GM11168 (cell line): ENCODE measurements around the gene ZC3H18.

Experiments used
- in situ Hi-C: fragments of 300-500 bp; cut with MboI; formaldehyde crosslinking; loops from one replicate; pipeline ENCODE4 v1.12.0; 2022; ENCODE audit warnings: low sequenced_read_pairs; ENCODE audit not compliant: unreplicated experiment

The ZC3H18 gene

GRCh38 chr16:88569985-88570690 is at the start of gene ZC3H18:
TSS of gene ZC3H18 (plus strand) at chr16:88570403. CDS start at chr16:88577124, 6,721 bp downstream.
- in situ Hi-C loops, result no loop called here

- in situ Hi-C loops, result loop anchor here (10.0 kb wide), 1 partner anchor 67 kb away; the partner anchor contains the start of gene ZFPM1
These were observed 48.5 kb upstream of the ZC3H18 start for GRCh38 chr16:88521674-88522073.

- in situ Hi-C loops, result loop anchor here (10.0 kb wide), 1 partner anchor 68 kb away; the partner anchor contains the start of gene ZFPM1
These were observed 47.8 kb upstream of the ZC3H18 start for GRCh38 chr16:88522276-88522949.

- in situ Hi-C loops, result loop anchor here (10.0 kb wide), 1 partner anchor 69 kb away; the partner anchor contains the start of gene ZFPM1
These were observed 46.7 kb upstream of the ZC3H18 start for GRCh38 chr16:88523309-88524161.

GRCh38 chr16:88524274-88524972 is 45.8 kb upstream of the ZC3H18 start:
- in situ Hi-C loops, result loop anchor here (10.0 kb wide), 1 partner anchor 70 kb away; the partner anchor contains the start of gene ZFPM1

DNA sequence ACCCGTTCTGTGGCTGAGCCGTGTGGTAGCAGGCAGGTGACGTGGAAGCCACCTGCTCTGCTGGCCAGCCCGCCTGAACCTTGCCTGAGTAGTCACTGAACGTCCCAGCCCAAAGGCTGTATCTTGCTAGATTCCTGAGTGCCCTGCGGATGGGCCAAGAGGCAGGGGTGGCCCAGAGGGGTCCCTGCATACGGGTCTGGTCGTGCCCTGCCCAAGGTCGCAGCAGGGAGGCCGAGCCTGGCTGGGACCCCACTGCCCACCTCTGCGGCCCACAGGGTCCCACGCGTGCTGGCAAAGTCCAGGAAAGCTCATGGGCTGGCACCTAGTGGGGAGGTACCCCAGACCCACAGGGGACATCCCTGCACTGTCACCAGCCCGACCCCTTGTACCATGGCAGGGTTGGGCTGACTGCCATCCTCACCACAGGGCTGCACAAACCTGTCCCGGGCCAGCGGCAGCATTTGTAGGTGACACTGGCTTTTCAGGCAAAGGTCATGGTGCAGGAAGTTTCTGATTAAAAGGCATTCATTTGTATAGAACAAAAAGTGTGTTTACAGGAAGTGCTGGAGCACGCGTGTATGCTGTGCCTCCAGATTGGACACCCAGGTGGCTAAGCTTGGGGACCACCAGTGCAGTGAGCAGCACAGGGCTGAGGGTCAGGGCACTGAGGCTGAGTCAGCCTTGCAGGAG is 45.1 kb upstream of the ZC3H18 start:
- in situ Hi-C loops, result loop anchor here (10.0 kb wide), 1 partner anchor 70 kb away; the partner anchor contains the start of gene ZFPM1

DNA sequence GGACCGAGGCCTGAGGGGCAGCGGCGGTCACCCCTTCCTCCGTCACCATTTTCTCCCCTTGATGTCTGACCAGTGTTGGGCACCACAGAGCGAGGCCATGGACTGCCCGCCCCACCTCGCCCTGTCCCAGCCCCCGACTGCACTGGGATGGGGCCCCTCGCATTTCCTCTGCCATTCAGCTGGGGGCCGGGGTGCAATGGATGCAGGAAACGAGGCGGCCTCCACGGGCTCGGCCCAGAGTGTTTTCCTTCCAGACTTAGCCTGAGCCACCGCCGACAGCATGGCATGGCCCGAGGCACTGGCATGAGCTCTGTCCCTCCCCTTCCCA is 44.6 kb upstream of the ZC3H18 start:
- in situ Hi-C loops, result loop anchor here (10.0 kb wide), 1 partner anchor 71 kb away; the partner anchor contains the start of gene ZFPM1

- in situ Hi-C loops, result loop anchor here (10.0 kb wide), 1 partner anchor 71 kb away; the partner anchor contains the start of gene ZFPM1
These were observed 43.9 kb upstream of the ZC3H18 start for GRCh38 chr16:88526008-88526905.

GRCh38 chr16:88526906-88527185 is 43.4 kb upstream of the ZC3H18 start:
- in situ Hi-C loops, result loop anchor here (10.0 kb wide), 1 partner anchor 72 kb away; the partner anchor contains the start of gene ZFPM1

DNA sequence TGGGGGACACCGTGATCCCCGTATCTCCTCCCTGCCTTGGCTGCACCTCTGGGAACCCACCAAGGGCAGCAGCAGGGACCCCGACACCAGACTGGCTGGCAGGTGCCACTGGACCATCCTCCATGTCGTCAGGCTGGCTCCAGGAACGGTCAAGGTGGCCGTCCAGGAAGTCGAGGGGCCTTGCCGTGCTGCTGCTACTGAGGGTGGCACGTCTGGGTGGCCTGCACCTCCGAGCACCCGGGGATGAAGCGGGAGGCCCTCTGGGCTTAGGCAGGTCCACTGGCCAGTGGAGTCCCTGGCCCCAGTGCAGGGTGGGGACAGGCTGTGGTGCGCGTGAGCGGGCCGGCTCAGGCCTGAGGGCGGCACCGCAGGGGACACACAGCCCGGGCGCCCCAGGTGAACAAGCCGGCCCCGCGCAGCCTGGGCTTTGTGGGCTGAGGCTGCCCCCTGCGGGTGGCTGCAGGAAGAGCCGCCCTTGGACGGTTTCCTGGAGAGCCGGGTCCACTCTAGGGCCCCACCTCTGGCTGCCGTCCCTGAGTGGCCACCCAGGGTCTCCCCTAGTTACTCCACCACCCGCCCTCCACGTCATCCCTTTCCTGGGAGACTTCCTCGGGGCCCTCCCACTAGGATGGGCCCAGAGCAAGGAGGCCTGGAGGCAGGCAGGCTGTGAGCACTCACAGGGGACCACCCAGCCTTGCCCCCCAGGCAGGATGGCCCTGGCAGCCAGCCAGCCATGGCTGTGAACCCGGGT is 42.8 kb upstream of the ZC3H18 start:
- in situ Hi-C loops, result loop anchor here (10.0 kb wide), 1 partner anchor 73 kb away; the partner anchor contains the start of gene ZFPM1

- in situ Hi-C loops, result loop anchor here (10.0 kb wide), 1 partner anchor 73 kb away; the partner anchor contains the start of gene ZFPM1
These were observed 42.1 kb upstream of the ZC3H18 start for GRCh38 chr16:88527937-88528743.

DNA sequence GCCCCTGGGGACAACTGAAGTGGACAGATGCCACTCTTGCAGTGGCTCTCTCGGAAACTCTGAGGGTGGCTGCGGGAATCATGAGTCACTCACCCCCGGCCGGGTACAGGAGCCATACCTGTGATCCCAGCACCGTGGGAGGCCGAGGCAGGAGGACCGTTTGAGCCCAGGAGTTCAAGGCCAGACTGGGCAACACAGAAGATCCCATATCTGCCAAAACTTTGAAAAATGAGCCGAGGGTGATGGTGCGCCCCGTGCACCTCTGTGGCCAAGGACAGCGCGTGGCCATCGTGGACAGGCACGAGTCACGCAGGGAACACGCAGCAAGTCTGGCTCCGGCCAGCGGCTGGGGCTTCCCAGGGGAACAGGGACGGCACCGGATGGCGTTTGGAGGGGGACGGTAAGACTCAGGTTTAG is 41.3 kb upstream of the ZC3H18 start:
- in situ Hi-C loops, result loop anchor here (10.0 kb wide), 1 partner anchor 74 kb away; the partner anchor contains the start of gene ZFPM1

DNA sequence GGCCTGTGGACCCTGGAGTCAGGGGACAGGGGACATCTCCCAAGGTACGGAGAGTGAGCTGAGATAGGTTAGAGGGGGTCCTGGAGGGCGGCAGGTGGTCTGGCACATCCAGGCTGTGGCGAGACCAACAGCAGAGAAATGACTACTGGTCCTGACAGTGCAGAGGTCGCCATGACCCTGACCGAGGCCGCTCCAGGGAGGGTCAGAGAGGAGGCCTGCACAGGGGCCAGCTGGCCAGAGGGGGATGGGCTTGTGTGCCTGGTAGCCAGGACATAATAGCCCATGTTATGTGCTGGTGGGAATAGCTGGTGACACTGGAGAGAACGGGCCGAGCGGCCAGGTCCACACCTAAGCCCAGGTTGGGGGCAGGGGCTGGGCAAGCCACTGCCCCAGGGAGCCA is 40.6 kb upstream of the ZC3H18 start:
- in situ Hi-C loops, result loop anchor here (10.0 kb wide), 1 partner anchor 75 kb away; the partner anchor contains the start of gene ZFPM1

DNA sequence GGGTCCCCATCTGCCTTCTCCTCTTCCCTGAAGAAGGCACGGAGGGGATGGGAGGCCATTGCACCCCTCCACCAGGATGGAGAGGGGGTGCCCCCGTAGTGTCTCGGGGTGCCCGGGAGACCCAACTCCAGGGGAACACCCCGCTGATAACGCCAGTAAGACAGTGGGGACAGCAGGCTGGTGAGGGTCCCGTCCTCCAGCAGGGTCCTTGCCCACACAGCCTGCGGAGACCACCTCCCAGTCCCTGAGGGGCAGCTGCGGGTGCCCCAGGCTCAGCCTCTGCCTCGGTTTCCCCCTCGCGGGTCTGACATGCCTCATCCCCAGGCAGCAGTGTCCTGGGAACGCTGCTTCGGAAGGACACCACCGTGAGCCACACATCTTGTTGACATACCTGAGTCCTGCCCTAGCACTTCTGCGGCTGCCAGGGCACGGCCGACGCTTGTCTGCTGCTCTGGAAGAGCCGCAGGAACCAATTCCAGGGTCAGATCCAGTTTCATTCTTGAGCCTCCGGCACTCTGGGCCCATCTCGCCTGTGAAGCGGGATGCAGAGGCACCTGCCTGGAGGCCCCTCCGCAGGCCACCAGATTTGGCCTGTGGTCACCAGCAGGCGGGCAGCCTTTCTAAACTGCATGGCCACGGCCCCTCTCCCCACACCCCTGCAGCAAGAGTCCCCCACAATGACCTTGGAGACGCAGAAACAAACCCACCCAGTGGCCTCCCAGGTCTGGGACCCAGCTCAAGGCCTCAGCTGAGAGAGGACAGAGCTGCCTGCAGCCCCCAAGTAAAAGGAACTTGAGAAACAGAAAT is 39.9 kb upstream of the ZC3H18 start:
- in situ Hi-C loops, result no loop called here

DNA sequence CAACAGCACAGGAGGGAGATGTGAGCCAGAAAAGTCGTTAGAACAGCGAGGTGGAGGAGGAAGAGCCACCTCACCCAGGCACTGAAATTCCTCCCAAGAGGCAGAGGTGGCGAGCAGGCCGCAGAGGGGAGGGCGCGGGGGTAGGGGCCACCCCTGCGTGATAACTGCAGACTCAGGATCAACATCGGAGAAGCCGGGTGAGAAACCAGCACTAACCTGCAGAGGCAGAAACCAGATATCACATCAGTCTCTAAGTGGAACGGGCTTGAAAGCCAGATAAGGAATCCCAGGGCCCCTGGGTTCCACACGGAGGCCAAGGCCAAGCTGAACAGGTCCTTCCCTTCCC is 39.4 kb upstream of the ZC3H18 start:
- in situ Hi-C loops, result no loop called here

GRCh38 chr16:88531346-88531745 is 38.9 kb upstream of the ZC3H18 start:
- in situ Hi-C loops, result no loop called here
